ENCODE data around the gene PADI1. TPM values are rescaled to one million over a fixed set of nuclear protein-coding genes. Genes with fewer than 3 reads are reported as not detected.
A peak's percentile ranks its signal among the peaks of the same experiment; 100 is the strongest.

The PADI1 gene
- total RNA-seq (2014; rRNA removed; shearing (Covaris generic)): 0.02 and 1.0 TPM in 2 replicates

DNA sequence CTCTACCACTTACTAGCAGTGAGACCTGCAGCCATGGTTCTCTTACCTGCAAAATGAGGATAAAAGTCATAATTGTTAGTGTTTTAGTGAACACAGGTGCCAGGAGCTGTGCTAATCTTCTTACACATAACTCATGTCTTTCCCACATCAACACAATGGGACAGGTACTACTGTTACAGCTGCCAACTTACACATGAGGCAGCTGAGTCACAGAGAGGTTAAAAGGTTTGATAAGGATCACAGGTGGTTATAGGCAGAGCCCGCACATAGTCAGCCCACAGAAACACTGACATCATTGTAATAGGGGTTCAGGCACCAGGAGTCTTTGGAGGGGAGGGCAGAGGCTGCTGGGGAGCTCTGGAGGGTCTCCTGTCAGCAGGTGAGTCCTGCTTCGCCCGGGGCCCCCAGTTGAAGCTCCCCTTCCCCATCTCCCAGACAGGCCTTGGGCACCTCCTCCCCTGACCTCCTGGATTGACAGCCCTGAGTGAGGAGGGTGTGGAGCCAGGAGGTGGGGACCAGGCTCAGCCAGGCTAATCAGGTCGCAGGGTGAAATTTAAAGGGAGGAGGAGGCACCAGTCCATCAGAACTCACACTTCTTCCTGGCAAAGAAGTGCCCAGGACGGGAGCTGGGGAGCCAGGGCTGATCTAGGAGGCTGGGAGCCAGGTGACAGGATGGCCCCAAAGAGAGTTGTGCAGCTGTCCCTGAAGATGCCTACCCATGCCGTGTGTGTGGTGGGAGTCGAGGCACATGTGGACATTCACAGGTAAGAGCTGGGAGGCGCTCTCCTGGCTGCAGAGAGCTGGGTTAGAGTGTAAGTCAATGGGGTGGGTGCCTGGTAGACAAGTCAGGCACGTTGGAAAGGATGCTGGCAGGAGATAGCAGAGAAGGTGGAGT, at the start of gene PADI1:
Gene PADI1, plus strand, starts transcription at position 583 of the 895 bp plus-strand sequence. Its CDS starts 90 bp downstream, at position 673.
- DNase-seq (ENCODE audit: low spot score): no peak

GRCh38 chr1:17155257-17155920, 49.5 kb upstream of the PADI1 start:
- no peak for DNase-seq (ENCODE audit: low spot score)

DNA sequence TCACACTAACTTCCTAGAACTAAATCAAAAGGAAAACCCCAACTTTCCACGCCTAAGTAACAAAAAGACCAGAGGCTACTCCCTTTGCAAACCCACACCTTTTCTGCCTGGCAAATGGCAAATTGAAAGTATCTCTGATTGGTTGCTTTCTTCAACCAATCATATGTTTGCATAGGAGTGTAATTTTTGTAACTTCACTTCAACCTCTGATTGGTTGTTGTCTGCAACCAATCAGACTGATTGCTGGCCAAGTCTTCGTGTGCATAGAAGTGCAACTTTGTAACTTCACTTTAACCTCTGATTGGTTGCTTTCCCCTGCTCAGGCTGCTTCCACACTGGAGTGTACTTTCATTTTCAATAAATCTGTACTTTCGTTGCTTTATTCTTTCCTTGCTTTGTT, 48.8 kb upstream of the PADI1 start:
- DNase-seq (ENCODE audit: low spot score): peak; percentile 26

- DNase-seq (ENCODE audit: low spot score): no peak
Measured at GRCh38 chr1:17158961-17159360, 46.0 kb upstream of the PADI1 start.

DNA sequence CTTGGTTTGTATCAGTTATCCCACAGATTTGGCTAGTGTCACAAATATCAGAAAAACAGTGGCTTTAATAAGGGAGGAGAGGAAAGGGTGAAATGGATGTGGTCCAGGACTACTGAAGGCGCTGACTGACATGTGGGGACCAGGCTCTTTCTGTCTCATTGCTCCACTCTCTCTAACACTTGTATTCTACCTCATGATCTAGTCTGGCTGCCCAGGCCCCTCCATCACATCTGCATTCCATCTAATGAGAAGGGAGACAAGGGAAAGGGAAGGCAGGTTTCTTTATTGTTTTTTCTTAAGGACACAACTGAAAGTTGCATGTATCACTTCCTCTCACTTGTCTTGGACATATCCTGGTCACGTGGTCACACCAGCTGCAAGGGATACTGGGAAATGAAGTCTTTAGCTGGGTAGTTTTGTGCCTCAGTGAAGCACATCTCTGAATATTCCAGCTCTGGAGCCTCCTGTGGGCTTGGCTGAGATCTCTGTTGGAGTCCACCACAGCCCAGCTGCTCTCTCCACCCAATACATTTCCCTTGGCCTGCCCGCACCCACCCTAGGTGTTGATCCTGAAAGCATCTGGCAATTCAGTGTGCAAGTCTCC, 43.7 kb upstream of the PADI1 start:
- peak; percentile 23 for DNase-seq (ENCODE audit: low spot score)

DNA sequence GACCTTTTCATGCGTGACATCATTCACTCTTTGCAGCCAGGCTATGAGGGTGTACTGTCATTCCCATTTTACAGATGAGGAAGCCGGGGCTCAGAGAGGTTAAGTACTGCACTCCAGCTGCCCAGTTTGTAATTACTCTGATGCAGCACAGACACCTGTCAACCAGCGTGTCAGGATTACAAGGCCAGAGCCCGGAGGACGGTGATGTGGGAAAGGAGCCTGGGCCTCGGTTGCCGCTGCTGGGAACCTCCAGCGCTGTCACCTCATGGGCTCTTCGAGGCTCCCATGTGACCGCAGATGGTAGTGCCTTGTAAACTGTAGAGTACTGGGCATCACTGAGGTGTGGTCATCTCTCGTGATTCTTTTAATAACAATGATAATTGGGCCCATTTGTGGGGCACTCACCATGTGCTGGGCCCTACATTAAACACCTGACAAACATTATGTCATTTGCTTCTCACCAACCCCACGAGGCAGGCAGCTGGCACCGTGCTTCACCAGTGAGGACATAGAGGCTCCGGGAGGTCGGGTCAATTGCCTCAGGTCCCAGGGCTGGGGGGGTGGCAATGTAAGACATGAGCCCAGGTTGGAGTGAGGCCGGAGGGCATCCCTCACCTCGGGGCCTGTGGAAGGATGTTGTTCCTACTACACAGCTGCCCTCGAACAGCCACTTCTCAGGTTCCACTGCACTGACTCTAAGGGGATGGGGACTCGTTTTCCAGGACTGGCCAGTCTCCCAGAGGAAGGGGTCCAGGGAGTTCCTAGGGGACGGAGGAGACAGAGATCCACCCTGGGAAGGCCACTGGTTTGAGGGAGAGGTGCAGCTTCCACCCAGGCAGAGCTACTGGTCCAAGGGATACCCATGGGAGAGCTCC, 42.8 kb upstream of the PADI1 start:
- no peak for DNase-seq (ENCODE audit: low spot score)

DNA sequence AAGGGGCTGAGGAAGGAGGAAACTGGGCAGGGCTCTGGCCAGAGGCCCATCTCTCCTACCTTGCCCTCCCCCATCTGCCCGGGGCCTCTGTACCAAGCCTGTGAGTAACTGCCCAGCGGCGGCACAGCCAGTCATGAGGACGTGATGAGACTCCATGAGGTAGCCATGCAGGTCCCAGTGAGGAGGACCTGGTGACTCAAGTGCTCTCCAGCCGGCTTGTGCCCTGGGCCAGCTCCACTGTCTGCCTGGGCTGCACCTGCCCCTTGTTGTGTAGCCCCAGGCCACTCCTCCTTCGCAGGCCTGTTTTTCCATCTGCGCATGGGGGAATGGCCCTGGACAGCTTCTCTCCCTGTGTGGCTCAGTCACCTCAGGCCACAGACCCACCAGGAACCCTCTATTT, 42.0 kb upstream of the PADI1 start:
- no peak for DNase-seq (ENCODE audit: low spot score)

DNA sequence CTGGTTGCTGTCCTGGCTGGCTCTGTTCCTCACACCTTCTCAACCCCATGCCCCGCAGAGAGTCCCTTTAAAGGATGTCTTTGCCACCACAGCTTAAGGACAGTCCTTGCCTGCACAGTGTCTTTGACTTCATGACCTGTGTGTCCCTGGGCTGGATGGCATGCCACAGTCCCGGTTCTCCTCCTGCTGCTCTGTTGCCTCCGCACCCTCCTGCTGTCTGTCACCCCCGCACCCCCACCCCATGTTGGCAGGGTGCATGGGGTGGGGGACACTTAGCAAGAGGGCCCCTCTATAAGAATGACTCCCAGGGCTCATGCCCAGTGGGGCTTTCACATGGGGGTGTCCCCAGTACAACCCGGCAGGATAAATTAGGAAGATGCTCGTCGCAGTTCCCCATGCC, 41.6 kb upstream of the PADI1 start:
- no peak for DNase-seq (ENCODE audit: low spot score)

GRCh38 chr1:17163789-17164666, 40.9 kb upstream of the PADI1 start:
- DNase-seq (ENCODE audit: low spot score): no peak

DNA sequence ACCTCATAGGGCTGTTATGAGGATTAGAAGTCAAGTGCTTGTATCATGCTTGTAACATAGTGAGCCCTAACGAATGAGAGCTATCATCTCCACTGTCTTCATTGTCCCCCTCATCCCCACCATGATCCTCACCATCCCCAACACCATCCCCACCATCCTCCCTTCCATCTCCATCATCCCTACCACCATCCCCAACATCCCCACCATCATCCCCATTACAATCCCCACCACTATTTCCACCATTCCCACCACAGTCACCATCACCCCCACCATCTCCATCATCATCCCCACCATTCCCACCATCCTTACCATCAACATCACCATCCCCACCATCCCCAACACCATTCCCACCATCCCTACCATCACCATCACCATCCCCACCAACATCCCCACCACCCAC, 39.1 kb upstream of the PADI1 start:
- no peak for DNase-seq (ENCODE audit: low spot score)

DNA sequence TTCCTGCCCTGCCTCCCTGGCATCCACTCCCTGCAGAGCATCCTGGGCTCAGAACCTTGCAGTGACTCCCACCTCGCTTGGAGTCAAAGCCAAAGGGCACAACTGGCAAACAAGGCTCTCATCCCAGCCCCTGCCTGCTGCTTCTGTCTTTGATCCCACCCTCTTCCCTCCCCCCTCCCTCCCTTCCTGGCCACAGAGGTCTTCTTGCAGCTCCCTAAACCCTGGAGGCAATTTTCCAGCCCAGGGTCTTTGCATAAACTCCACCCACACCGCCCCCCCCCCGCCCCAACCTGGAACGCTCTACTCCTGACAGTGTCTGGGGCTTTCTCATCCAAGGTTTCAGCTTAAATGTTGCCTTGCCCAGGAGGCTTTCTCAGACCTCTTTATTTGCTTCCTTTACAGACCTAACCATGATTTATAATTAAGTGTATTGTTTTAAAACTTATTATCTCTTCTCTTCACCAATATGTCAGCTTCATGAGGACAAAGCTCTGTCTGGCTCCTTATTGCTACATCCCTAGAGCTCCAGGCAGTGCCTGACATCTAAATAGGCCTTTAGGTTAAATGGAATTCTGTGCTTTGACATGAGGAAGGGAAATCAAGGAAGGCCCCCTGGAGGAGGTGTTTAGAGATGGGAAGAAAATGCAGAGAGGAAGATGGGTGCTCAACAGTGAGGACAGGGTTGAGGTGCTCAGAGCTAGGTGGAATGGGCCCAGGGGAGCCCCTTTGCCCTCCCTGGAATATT, 37.7 kb upstream of the PADI1 start:
- no peak for DNase-seq (ENCODE audit: low spot score)

GRCh38 chr1:17167786-17168090, 37.2 kb upstream of the PADI1 start:
- DNase-seq (ENCODE audit: low spot score): no peak

DNA sequence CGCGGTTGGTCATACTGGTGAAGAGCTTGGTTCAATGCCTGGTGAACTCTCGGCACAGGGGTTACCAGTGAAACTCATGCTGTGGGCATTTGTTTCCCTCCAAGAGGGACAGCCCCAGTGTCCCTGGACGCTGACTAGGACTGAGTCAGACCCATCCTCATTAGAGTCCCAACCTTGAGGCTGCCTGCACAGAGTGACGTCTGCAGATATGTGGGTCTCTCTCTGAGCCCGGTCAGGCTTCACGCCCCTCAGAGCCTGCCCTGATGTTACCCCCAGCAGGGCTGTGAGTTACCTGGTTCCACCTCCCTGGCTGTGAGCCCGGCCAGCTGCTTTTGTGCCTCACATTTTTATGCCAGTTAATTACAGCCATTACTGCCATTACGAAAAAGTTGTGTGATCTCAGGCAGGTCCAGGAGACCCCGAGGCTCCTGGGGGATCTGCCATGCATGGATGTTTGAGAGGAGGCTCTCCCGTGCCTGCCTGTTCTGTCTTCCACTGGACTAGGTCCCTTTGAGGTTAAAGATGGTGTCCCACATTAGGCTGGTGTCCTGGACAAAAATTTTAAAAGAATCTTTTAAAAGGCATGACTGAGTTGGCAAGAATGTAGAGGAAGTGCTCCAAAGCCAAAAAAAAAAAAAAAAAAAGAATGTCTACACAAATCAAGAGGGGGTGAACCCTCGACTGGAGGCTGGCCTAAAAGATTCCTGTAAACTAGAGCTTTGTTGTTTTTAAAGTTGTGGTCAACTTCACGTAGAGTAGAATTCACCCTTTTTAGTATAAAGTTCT, 36.6 kb upstream of the PADI1 start:
- peak; percentile 82 for DNase-seq (ENCODE audit: low spot score)

DNA sequence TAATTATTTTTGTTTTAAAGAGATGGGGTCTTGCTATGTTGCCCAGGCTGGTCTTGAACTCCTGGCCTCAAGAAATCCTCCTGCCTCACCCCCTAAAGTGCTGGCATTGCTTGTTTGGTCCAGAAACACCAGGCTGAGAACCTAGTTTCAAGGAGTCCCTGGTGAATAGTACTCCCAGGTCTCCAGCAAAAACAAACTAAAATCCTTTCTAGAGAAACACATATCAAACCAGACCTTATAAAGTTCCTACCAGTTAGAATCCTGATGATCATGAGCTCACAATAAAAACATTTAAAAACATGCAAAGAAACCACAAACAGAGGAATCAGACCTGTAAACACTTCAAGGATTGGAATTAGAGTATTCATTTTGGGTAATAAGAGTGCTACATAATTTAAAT, 34.4 kb upstream of the PADI1 start:
- peak; percentile 79 for DNase-seq (ENCODE audit: low spot score)

DNA sequence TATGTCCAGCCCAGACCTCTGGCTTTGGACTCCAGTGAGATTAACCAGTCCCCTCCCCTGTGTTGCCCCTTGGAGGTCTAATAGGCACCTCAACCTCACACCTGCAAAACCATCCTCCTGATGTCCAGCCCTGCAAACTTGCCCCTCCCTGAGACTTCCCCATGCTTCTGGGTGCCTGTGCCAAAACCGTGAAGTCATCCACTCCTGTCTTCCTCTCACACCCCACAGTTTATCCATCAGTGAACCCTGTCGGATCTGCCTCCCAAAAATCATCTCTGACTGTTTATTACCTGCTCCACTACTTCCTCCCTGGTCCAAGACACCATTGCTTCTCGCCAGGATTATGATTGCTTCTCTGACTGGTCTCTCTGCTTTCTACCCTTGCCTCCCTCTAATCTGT, 31.7 kb upstream of the PADI1 start:
- DNase-seq (ENCODE audit: low spot score): no peak

DNA sequence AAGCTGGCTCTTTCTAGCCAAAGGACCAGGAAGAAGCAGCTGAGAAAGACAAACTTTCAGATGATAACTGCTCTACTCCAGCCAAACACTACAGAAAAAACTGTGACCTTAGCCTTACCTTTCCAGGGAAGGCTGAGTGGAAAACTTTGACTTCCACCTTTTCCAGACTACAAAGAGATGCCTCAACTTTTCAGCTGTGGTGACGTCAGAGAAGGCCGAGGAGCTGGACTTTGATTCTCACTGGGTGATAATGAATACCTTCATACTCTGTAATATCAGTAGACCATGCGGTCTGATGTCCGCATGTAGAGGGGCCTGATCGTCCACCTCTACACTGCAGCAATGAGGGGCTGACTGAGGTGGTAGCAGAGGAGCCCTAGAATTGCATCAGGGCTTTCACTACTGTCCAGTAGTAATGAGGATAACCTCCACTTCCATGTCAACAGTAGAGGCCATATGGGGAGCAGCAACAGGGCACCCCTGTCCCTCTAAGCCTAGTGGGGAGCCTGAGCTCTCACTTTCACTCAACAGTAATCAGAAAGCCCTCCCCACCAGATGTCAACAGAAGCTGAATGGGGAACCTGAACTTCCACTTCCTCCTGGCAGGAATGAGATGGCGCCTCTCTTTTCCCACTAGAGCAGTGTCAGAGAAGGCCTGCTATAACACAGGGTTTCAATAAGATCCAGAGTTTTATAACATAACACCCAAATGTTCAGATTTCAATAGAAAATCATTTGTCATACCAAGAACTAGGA, 28.4 kb upstream of the PADI1 start:
- no peak for DNase-seq (ENCODE audit: low spot score)

GRCh38 chr1:17177651-17178050, 27.3 kb upstream of the PADI1 start:
- no peak for DNase-seq (ENCODE audit: low spot score)

DNA sequence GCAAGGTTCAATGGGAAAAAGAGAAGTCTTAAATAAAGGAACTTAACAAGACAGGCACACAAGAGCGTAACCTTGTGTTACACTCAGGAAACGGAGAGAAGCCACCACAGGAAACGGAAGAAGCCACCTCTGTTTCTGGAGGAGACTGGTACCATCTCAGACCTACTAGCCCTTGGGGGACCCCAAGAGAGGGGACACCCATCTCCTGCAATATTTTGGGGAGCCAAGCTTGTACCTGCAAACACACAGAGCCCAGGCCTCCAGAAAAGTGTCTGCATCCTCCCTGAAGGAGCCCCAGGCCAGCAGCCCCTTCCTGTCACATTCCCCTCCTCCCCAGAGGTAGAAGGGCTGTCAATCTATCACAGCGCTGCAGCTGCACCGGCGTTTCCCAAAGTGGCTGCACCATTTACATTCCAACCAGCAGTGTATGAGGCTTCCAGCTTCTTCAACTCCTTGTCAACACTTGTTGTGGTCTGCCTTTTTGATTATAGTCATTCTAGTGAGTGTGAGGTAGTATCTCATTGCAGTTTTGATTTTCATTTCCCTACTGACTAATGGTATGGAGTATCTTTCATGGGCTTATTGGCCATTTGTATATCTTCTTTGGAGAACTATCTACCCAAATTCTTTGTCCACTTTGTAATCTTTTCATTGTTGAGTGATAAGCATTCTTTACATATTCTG, 23.0 kb upstream of the PADI1 start:
- DNase-seq (ENCODE audit: low spot score): no peak

Measured in H4 (cell line).